HEK293 (cell line): Measurements from ENCODE around the gene EBF4.

Experiments
- CTCF ChIA-PET: fragments of 350-600 bp; formaldehyde crosslinking; extraction: SDS; loops from one replicate; lab custom pipeline; 2021; ENCODE audit warnings: antibody characterized with exemption; lab: Yijun Ruan, JAX
- POLR2A ChIA-PET: fragments of 300-600 bp; formaldehyde crosslinking; extraction: SDS; loops from one replicate; lab custom pipeline; 2020; ENCODE audit warnings: antibody characterized with exemption, inconsistent platforms; lab: Yijun Ruan, JAX
- H3K27ac ChIP-seq: fragments of 200-500 bp; sonication (Bioruptor generic); 2 replicates; pipeline ENCODE4 v1.5.1; 2014; ENCODE audit warnings: low read depth, low read length, control low read depth, inconsistent platforms; ENCODE audit errors: extremely low read depth
- H3K36me3 ChIP-seq, 2 experiments: fragments of 200-500 bp in 1 of 2; sonication (Bioruptor generic) in 1 of 2; 1 replicate in 1 of 2; 2 replicates in 1 of 2; pipeline ENCODE4 v1.5.1; 2014 to 2017; ENCODE audit warnings: inconsistent platforms in 2 of 2, low read length in 2 of 2; ENCODE audit not compliant: control insufficient read depth in 2 of 2, insufficient read depth in 1 of 2
- H3K4me1 ChIP-seq: fragments of 200-500 bp; sonication (Bioruptor generic); 2 replicates; pipeline ENCODE4 v1.5.1; 2014; ENCODE audit warnings: mild to moderate bottlenecking, low read length, inconsistent platforms; ENCODE audit not compliant: control insufficient read depth, insufficient read depth
- H3K4me3 ChIP-seq: 2 replicates; pipeline ENCODE4 v1.5.1; 2011; ENCODE audit warnings: low read depth, mild to moderate bottlenecking, control low read depth, low read length, moderate library complexity
- H3K9me3 ChIP-seq: fragments of 200-500 bp; sonication (Bioruptor generic); 2 replicates; pipeline ENCODE4 v1.5.1; 2014; ENCODE audit warnings: low read depth, low read length, inconsistent platforms; ENCODE audit not compliant: control insufficient read depth, insufficient read depth
- GLI2 ChIP-seq: fragments of 450-650 bp; formaldehyde crosslinking; IDR thresholded peaks from 2 replicates; pipeline ENCODE4; 2017; ENCODE audit warnings: missing biosample characterization, missing genetic modification characterization, low read depth, borderline replicate concordance
- GLIS1 ChIP-seq: fragments of 450-650 bp; formaldehyde crosslinking; IDR thresholded peaks from 2 replicates; pipeline ENCODE4 v1.5.1; 2016; ENCODE audit warnings: missing biosample characterization, missing genetic modification characterization
- HOXA7 ChIP-seq: sonication (generic); formaldehyde crosslinking; IDR thresholded peaks from 2 replicates; pipeline ENCODE4 v1.8.1; 2022; ENCODE audit warnings: missing genetic modification reagents, borderline replicate concordance
- KLF8 ChIP-seq: fragments of 450-650 bp; formaldehyde crosslinking; IDR thresholded peaks from 2 replicates; pipeline ENCODE4 v1.5.1; 2016; ENCODE audit warnings: missing biosample characterization, missing genetic modification characterization
- KLF9 ChIP-seq: fragments of 450-650 bp; formaldehyde crosslinking; IDR thresholded peaks from 2 replicates; pipeline ENCODE4 v1.5.1; 2016; ENCODE audit warnings: missing biosample characterization, missing genetic modification characterization, low read depth
- SP7 ChIP-seq: fragments of 450-650 bp; formaldehyde crosslinking; IDR thresholded peaks from 2 replicates; pipeline ENCODE4 v1.5.1; 2016; ENCODE audit warnings: missing biosample characterization, missing genetic modification characterization
- TCF7L2 ChIP-seq: IDR thresholded peaks from 2 replicates; pipeline ENCODE4 v1.6.1; 2011; ENCODE audit warnings: low read depth, mild to moderate bottlenecking, inconsistent platforms, low read length, moderate library complexity, borderline replicate concordance
- ZBTB1 ChIP-seq: fragments of 450-650 bp; formaldehyde crosslinking; IDR thresholded peaks from 2 replicates; pipeline ENCODE4 v1.5.1; 2016; ENCODE audit warnings: missing biosample characterization, missing genetic modification characterization
- ZBTB17 ChIP-seq: fragments of 450-650 bp; formaldehyde crosslinking; IDR thresholded peaks from 2 replicates; pipeline ENCODE4 v1.5.1; 2016; ENCODE audit warnings: missing biosample characterization, missing genetic modification characterization
- ZNF266 ChIP-seq: fragments of 450-650 bp; formaldehyde crosslinking; IDR thresholded peaks from 2 replicates; pipeline ENCODE4 v1.5.1; 2016; ENCODE audit warnings: missing biosample characterization, missing genetic modification characterization, low read depth
- ZNF302 ChIP-seq: fragments of 450-650 bp; formaldehyde crosslinking; IDR thresholded peaks from 2 replicates; pipeline ENCODE4 v1.5.1; 2016; ENCODE audit warnings: missing biosample characterization, missing genetic modification characterization, low read depth
- ZNF350 ChIP-seq: fragments of 450-650 bp; formaldehyde crosslinking; IDR thresholded peaks from 2 replicates; pipeline ENCODE4 v1.5.0; 2017; ENCODE audit warnings: missing biosample characterization, mild to moderate bottlenecking, missing genetic modification characterization
- ZNF488 ChIP-seq: fragments of 450-650 bp; formaldehyde crosslinking; IDR thresholded peaks from 2 replicates; pipeline ENCODE4 v1.5.1; 2016; ENCODE audit warnings: missing biosample characterization, missing genetic modification characterization
- ZNF510 ChIP-seq: fragments of 450-650 bp; formaldehyde crosslinking; IDR thresholded peaks from 2 replicates; pipeline ENCODE4 v1.5.1; 2018; ENCODE audit warnings: mild to moderate bottlenecking, missing genetic modification characterization, missing biosample characterization; ENCODE audit not compliant: insufficient replicate concordance
- ZSCAN18 ChIP-seq: fragments of 450-650 bp; formaldehyde crosslinking; IDR thresholded peaks from 2 replicates; pipeline ENCODE4 v1.5.1; 2016; ENCODE audit warnings: missing biosample characterization, missing genetic modification characterization
- TF ChIP-seq, protein P1 (sequence below): fragments of 450-650 bp; formaldehyde crosslinking; IDR thresholded peaks from 2 replicates; pipeline ENCODE4 v1.5.1; 2017; ENCODE audit warnings: missing biosample characterization, missing genetic modification characterization
- TF ChIP-seq, protein P2 (sequence below): fragments of 450-650 bp; formaldehyde crosslinking; conservative IDR thresholded peaks from 2 replicates; pipeline ENCODE4 v1.5.1; 2016; ENCODE audit warnings: low read depth, missing biosample characterization, missing genetic modification characterization

The EBF4 gene

DNA sequence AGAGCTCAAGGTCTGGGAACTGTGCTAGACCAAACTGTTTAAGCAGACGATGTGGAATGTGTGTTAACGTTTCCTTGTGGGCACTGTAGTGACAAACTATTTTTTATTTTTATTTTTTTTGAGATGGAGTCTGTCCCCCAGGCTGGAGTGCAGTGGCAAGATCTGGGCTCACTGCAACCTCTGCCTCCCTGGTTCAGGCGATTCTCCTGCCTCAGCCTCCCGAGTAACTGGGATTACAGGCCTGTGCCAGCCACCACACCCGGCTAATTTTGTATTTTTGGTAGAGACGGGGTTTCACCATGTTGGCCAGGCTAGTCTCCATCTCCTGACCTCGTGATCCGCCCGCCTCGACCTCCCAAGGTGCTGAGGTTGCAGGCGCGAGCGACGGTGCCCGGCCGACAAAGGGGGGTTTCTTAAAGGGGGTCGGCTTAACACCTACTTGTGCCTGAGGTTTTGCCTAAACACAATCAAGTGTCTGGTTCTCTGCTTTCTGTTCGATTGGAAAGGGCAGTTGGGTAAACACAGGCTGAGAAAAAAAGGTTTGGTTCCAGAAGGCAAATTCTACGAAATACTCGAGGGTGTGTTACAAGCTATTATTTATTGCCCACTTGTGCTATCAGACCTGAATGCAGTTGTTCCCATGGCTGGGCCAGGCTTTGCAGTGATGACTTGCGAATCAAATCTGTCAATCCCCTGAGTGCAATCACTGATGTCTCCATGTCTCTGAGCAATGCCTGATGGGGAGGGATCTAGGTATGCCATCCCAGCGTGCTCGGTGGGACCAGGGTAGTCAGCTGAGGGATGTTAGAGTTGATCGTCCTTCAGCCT lies 38.8 kb upstream of the EBF4 start:
- Histone ChIP-seq H3K36me3 (peaks cover 37 to 59% of the 10 kb centered on the region in 2 experiments), H3K9me3 (no peaks in the 10 kb centered on the region), H3K27ac (peak overlapping the region; percentile 97), H3K4me1 (peaks cover 7% of the 10 kb centered on the region), H3K4me3 (peak overlapping the region; percentile 84)
- TF ChIP-seq ZNF488: 0 out of 2 replicates have a peak, but pooled peaks have one; percentile 19
- TF ChIP-seq KLF8 (tag by site-specific recombination): no peak
- peak; percentile 78 for TF ChIP-seq ZBTB17 (tag by site-specific recombination)
- no peak for TF ChIP-seq KLF9 (tag by site-specific recombination)
- TF ChIP-seq GLIS1: peak; percentile 59
- TF ChIP-seq ZNF510 (tag by site-specific recombination): no peak
- ChIA-PET CTCF (interaction anchor here (0.5 to 16.0 kb wide), 7 partner anchors 9 to 200 kb away, joined by 3 to 166 read pairs (median 3); no protein-coding TSS in a partner anchor), POLR2A (interaction anchor here (1.0 to 6.7 kb wide), 9 partner anchors 10 to 183 kb away, joined by 3 to 133 read pairs (median 7); partner anchors contain the start of genes IDH3B and SNRPB)

GRCh38 chr20:2654384-2654822 lies 38.2 kb upstream of the EBF4 start:
- POLR2A ChIA-PET: interaction anchor here (1.3 to 6.7 kb wide), 3 partner anchors 12 to 184 kb away, joined by 3 to 133 read pairs (median 4); partner anchors contain the start of genes IDH3B and SNRPB

DNA sequence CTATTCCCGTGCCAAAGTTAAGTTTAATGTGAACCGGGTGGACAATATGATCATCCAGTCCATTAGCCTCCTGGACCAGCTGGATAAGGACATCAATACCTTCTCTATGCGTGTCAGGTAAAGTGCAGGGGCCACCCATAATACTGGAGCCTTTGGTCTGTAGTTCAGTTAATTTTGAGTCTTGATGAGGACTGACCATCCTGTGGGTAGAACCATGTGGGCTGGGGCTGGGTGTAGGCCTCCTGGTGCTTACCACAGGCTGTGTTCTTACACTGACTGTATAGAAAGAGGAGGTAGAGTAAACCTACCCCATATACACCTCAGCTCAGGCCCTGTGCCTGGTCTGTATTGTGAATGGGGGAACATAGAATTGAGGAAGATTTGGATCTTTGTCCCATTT lies 37.7 kb upstream of the EBF4 start:
- peaks cover 40 to 70% of the 10 kb centered on the region in 2 experiments for H3K36me3 ChIP-seq
- peak overlapping the region; percentile 97 for H3K27ac ChIP-seq
- peaks cover 7% of the 10 kb centered on the region for H3K4me1 ChIP-seq
- no peaks in the 10 kb centered on the region for H3K9me3 ChIP-seq
- H3K4me3 ChIP-seq: no peak overlapping the region; the same call in 1 of the 2 replicates
- POLR2A ChIA-PET: interaction anchor here (1.3 to 6.7 kb wide), 3 partner anchors 12 to 184 kb away, joined by 3 to 133 read pairs (median 4); partner anchors contain the start of genes IDH3B and SNRPB
- TF ChIP-seq ZNF266 (tag by site-specific recombination) (no peak), ZBTB1 (tag by site-specific recombination) (no peak), ZNF350 (tag by site-specific recombination) (no peak), HOXA7 (CRISPR knock-in tag) (no peak), ZSCAN18 (tag by site-specific recombination) (no peak), GLI2 (tag by site-specific recombination) (no peak)
- TF ChIP-seq, protein P1, sequence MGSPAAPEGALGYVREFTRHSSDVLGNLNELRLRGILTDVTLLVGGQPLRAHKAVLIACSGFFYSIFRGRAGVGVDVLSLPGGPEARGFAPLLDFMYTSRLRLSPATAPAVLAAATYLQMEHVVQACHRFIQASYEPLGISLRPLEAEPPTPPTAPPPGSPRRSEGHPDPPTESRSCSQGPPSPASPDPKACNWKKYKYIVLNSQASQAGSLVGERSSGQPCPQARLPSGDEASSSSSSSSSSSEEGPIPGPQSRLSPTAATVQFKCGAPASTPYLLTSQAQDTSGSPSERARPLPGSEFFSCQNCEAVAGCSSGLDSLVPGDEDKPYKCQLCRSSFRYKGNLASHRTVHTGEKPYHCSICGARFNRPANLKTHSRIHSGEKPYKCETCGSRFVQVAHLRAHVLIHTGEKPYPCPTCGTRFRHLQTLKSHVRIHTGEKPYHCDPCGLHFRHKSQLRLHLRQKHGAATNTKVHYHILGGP (tag by site-specific recombination): no peak
- TF ChIP-seq, protein P2, sequence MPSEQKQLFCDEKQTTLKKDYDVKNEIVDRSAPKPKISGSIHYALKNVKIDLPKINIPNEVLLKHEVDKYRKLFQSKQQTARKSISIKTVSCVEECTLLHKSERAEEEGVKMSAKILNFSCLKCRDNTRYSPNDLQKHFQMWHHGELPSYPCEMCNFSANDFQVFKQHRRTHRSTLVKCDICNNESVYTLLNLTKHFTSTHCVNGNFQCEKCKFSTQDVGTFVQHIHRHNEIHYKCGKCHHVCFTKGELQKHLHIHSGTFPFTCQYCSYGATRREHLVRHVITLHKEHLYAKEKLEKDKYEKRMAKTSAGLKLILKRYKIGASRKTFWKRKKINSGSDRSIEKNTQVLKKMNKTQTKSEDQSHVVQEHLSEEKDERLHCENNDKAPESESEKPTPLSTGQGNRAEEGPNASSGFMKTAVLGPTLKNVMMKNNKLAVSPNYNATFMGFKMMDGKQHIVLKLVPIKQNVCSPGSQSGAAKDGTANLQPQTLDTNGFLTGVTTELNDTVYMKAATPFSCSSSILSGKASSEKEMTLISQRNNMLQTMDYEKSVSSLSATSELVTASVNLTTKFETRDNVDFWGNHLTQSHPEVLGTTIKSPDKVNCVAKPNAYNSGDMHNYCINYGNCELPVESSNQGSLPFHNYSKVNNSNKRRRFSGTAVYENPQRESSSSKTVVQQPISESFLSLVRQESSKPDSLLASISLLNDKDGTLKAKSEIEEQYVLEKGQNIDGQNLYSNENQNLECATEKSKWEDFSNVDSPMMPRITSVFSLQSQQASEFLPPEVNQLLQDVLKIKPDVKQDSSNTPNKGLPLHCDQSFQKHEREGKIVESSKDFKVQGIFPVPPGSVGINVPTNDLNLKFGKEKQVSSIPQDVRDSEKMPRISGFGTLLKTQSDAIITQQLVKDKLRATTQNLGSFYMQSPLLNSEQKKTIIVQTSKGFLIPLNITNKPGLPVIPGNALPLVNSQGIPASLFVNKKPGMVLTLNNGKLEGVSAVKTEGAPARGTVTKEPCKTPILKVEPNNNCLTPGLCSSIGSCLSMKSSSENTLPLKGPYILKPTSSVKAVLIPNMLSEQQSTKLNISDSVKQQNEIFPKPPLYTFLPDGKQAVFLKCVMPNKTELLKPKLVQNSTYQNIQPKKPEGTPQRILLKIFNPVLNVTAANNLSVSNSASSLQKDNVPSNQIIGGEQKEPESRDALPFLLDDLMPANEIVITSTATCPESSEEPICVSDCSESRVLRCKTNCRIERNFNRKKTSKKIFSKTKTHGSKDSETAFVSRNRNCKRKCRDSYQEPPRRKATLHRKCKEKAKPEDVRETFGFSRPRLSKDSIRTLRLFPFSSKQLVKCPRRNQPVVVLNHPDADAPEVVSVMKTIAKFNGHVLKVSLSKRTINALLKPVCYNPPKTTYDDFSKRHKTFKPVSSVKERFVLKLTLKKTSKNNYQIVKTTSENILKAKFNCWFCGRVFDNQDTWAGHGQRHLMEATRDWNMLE: no peak
- CTCF ChIA-PET: interaction anchor here (1.1 to 16.0 kb wide), 3 partner anchors 10 to 133 kb away, joined by 3 to 166 read pairs (median 7); no protein-coding TSS in a partner anchor

More at GRCh38 chr20:2654384-2654822, 38.2 kb upstream of the EBF4 start:
- Histone ChIP-seq H3K9me3 (no peaks in the 10 kb centered on the region), H3K4me3 (peak overlapping the region; percentile 84), H3K4me1 (peaks cover 7% of the 10 kb centered on the region), H3K27ac (peak overlapping the region; percentile 97), H3K36me3 (peaks cover 37 to 66% of the 10 kb centered on the region in 2 experiments)
- CTCF ChIA-PET: interaction anchor here (0.8 to 16.0 kb wide), 4 partner anchors 10 to 133 kb away, joined by 3 to 166 read pairs (median 5); no protein-coding TSS in a partner anchor
- no peak for TF ChIP-seq SP7 (tag by site-specific recombination)
- 0 out of 2 replicates have a peak, but pooled peaks have one; percentile 5 for TF ChIP-seq ZBTB17 (tag by site-specific recombination)
- TF ChIP-seq ZNF302: no peak
- no peak for TF ChIP-seq TCF7L2
